Measurements from ENCODE around the gene PLEKHG5. TPM values are rescaled to one million over a fixed set of nuclear protein-coding genes. Genes with fewer than 3 reads are reported as not detected.

Gene PLEKHG5
- total and polyA plus RNA-seq, 2 experiments from 2014 or later: 9.6 to 34.8 TPM

DNA sequence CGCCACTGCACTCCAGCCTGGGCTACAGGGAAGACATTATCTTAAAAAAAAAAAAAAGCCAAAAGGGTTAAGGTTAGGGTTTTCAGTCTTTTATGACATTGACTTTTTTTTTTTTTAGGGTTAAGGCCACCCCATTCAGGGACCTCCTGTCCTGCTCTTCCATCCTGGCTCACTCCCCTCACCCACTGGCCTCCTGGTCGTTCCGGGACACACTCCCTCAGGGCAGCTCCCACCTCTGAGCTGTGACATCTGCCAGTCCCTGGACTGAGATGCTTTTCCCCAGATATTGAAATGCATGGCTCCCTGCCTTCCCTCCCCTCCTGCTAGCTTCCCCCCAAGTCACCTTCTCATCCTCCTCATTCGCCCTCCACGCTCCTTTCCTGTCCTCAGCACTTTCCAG is 9.6 kb downstream of the PLEKHG5 start:
- Histone ChIP-seq H3K36me3 (no peaks in the 10 kb centered on the region), H3K4me3 (no peak overlapping the region), H3K27ac (no peak overlapping the region), H3K27me3 (peaks cover 30% of the 10 kb centered on the region), H3K4me1 (ENCODE audit: low read depth) (no peaks in the 10 kb centered on the region), H3K9me3 (ENCODE audit: low read depth) (no peaks in the 10 kb centered on the region)
- TF ChIP-seq, protein P1, sequence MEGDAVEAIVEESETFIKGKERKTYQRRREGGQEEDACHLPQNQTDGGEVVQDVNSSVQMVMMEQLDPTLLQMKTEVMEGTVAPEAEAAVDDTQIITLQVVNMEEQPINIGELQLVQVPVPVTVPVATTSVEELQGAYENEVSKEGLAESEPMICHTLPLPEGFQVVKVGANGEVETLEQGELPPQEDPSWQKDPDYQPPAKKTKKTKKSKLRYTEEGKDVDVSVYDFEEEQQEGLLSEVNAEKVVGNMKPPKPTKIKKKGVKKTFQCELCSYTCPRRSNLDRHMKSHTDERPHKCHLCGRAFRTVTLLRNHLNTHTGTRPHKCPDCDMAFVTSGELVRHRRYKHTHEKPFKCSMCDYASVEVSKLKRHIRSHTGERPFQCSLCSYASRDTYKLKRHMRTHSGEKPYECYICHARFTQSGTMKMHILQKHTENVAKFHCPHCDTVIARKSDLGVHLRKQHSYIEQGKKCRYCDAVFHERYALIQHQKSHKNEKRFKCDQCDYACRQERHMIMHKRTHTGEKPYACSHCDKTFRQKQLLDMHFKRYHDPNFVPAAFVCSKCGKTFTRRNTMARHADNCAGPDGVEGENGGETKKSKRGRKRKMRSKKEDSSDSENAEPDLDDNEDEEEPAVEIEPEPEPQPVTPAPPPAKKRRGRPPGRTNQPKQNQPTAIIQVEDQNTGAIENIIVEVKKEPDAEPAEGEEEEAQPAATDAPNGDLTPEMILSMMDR (IDR thresholded peaks at IDR 0.05; ENCODE audit: low read depth, low read length): no peak
- no peak for DNase-seq (ENCODE audit: low read depth in 1 of 2, low spot score in 1 of 2)

DNA sequence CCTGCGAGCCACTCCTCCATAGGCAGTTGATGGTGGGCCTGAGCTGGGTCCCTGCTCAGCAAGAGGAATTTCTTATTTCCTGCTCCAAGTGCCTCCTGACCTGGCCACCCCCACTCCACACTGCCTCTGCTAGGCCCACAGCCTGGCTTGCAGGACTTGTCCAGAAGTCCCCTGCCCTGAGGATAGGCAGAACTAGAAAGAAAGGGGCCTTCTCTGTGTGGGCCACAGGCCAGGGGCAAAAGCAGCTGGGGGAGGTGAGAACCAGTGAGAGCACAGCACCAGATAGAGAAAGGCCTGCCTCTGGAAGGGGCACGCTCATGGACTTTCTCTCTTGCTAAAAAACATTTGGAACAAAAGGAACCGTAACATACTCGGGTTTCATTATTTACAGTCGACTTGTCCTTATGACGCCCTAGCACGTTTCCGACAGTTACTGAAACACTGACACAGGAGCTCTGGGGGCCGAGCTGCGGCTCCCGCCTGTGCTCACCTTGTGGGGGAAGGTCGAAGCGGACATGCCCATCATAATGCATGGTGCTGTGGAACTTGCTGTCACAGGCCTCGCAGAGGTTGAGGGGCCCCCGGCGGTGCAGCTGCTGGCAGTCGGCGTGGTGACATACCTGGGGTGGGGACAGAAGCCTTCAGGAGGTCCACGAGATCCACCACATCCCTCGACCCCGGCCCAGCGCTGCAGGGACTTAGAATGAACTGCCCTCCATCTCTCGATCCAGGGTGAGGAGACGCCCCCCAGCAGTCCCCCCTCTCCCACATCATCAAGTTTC is 14.2 kb downstream of the PLEKHG5 start:
- no peaks in the 10 kb centered on the region for H3K27me3 ChIP-seq
- H3K9me3 ChIP-seq (ENCODE audit: low read depth): no peaks in the 10 kb centered on the region
- H3K27ac ChIP-seq: peak overlapping the region; percentile 26
- DNase-seq (ENCODE audit: low read depth in 1 of 2, low spot score in 1 of 2): no peak
- no peaks in the 10 kb centered on the region for H3K36me3 ChIP-seq
- H3K4me1 ChIP-seq (ENCODE audit: low read depth): no peaks in the 10 kb centered on the region
- TF ChIP-seq, protein P1 (IDR thresholded peaks at IDR 0.05; ENCODE audit: low read depth, low read length): no peak
- H3K4me3 ChIP-seq: no peak overlapping the region

DNA sequence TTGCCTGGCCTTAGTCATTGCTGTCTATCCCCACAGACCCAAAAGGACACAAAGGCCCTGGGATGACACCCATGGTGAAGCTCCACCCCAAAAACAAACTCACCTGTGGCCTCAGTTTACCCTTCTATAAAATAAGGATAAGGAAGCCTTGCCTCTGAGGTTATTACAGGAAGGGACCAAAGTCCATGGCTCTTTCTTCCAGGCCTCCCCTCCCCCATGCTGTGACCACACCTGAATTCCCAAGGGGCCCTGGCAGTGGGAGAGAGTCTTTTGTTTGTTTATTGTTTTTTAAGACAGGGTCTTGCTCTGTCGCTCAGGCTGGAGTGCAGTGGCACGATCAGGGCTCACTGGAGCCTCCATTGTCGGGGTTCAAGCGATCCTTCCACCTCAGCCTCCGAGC is 15.0 kb downstream of the PLEKHG5 start:
- no peak for DNase-seq (ENCODE audit: low read depth in 1 of 2, low spot score in 1 of 2)
- TF ChIP-seq, protein P1 (IDR thresholded peaks at IDR 0.05; ENCODE audit: low read depth, low read length): no peak

DNA sequence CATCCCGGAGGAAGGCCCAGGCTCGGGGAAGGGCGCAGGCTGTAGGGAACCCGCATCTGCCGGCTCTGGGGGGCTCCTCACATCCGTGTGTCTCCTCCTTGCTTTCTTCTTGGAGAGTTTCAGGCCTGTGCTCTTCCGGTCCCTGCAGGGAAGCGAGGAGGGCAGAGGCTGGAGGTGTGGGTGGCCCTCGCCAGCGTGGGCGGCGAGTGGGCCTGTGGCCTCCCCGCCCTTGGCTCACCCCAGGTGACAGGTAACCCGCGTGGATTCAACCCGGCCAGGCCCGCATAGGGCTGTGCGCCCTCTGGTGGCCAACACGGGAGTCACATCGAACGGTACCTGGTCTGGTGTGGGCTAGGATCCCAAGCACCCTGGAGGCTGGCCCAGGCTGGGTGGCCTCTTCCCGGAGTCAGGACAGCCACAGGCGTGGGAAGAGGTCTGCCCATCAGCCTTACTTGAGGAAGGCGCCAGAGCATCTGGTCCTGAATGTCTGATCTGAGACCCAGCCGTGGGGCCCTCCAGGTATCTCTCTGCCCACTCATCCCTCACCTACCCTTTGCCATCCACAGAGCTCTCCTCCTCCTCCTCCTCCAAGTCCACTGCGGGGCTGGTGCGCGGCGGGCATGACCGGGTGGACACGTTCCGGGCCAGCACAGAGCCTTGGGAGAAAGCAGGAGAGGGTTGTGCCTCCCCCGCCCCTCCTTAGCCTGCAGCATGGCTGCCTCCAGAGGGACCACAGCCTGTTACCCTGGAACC is 15.9 kb downstream of the PLEKHG5 start:
- Histone ChIP-seq H3K4me1 (ENCODE audit: low read depth) (no peaks in the 10 kb centered on the region), H3K4me3 (no peak overlapping the region), H3K27me3 (no peaks in the 10 kb centered on the region), H3K9me3 (ENCODE audit: low read depth) (no peaks in the 10 kb centered on the region), H3K27ac (no peak overlapping the region), H3K36me3 (no peaks in the 10 kb centered on the region)
- TF ChIP-seq, protein P1 (IDR thresholded peaks at IDR 0.05; ENCODE audit: low read depth, low read length): peak; percentile 91
- peak in 1 of 2 donors; percentile 66 for DNase-seq (ENCODE audit: low read depth in 1 of 2, low spot score in 1 of 2)

More for the DNA sequence above, 15.0 kb downstream of the PLEKHG5 start:
- Histone ChIP-seq H3K27ac (no peak overlapping the region), H3K9me3 (ENCODE audit: low read depth) (no peaks in the 10 kb centered on the region), H3K4me3 (no peak overlapping the region), H3K27me3 (no peaks in the 10 kb centered on the region), H3K36me3 (no peaks in the 10 kb centered on the region), H3K4me1 (ENCODE audit: low read depth) (no peaks in the 10 kb centered on the region)

DNA sequence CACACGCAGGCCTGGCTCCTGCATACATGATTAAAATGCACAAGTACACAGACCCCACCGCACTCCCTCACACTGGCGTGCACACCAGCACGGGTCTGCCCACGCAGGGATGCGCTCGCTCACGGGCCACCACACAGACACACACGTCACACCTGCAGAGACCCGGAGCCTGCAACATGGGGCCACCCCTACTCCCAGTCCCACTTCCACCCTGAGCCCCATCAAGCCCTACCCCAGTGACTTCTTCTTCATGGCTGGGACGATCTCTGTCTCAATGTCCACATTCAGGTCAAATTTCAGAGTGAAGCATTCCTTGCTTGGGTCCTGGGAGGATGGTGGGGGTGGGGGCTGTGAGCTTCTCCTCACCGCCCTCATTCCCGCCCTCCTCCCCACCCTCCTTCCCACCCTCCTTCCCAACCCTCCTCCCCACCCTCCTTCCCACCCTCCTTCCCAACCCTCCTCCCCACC is 16.6 kb downstream of the PLEKHG5 start:
- H3K4me1 ChIP-seq (ENCODE audit: low read depth): no peaks in the 10 kb centered on the region
- TF ChIP-seq, protein P1 (IDR thresholded peaks at IDR 0.05; ENCODE audit: low read depth, low read length): no peak

More for the DNA sequence above, 16.6 kb downstream of the PLEKHG5 start:
- H3K4me3 ChIP-seq: no peak overlapping the region
- peaks cover 7% of the 10 kb centered on the region for H3K36me3 ChIP-seq
- no peak overlapping the region for H3K27ac ChIP-seq
- no peaks in the 10 kb centered on the region for H3K9me3 ChIP-seq (ENCODE audit: low read depth)
- DNase-seq (ENCODE audit: low read depth in 1 of 2, low spot score in 1 of 2): no peak
- no peaks in the 10 kb centered on the region for H3K27me3 ChIP-seq

All from cardiac muscle cell (in vitro differentiated cells and primary cell).